RWPE2 (cell line): ENCODE data around the gene SIK3.

Experiments
- ATAC-seq: fragments of 200-7000 bp; cut with Tn5 transposase; 3 replicates; pipeline ENCODE4 v1.9.1; 2021; ENCODE audit warnings: low read depth
- DNase-seq: peaks from one replicate; pipeline ENCODE4 v3.0.0-alpha.2; 2020; ENCODE audit warnings: low spot score
- H3K27ac ChIP-seq: fragments of 450-650 bp; 2 replicates; pipeline ENCODE4 v1.5.1; 2017; ENCODE audit warnings: mild to moderate bottlenecking; ENCODE audit not compliant: poor library complexity, severe bottlenecking
- H3K27me3 ChIP-seq: fragments of 250-450 bp; sonication (Bioruptor Pico); 2 replicates; pipeline ENCODE4 v1.5.1; 2021; ENCODE audit warnings: mild to moderate bottlenecking, moderate library complexity; ENCODE audit not compliant: insufficient read depth, poor library complexity, severe bottlenecking
- H3K36me3 ChIP-seq: fragments of 250-450 bp; sonication (Bioruptor Pico); 2 replicates; pipeline ENCODE4 v1.5.1; 2020; ENCODE audit warnings: low read depth, mild to moderate bottlenecking, moderate library complexity
- H3K4me1 ChIP-seq: fragments of 250-450 bp; sonication (Bioruptor Pico); 2 replicates; pipeline ENCODE4 v1.5.1; 2021; ENCODE audit warnings: mild to moderate bottlenecking, moderate library complexity; ENCODE audit not compliant: insufficient read depth, poor library complexity, severe bottlenecking
- H3K4me3 ChIP-seq: fragments of 250-450 bp; sonication (Bioruptor Pico); 2 replicates; pipeline ENCODE4 v1.5.1; 2021; ENCODE audit warnings: mild to moderate bottlenecking, moderate library complexity; ENCODE audit not compliant: severe bottlenecking
- H3K9me3 ChIP-seq: fragments of 250-450 bp; sonication (Bioruptor Pico); 2 replicates; pipeline ENCODE4 v1.5.1; 2021; ENCODE audit warnings: mild to moderate bottlenecking, moderate library complexity; ENCODE audit not compliant: severe bottlenecking
- CTCF ChIP-seq: fragments of 450-650 bp; IDR thresholded peaks from one replicate; pipeline ENCODE4 v1.5.1; 2017; ENCODE audit warnings: mild to moderate bottlenecking, moderate library complexity; ENCODE audit not compliant: poor library complexity, severe bottlenecking

Gene SIK3

DNA sequence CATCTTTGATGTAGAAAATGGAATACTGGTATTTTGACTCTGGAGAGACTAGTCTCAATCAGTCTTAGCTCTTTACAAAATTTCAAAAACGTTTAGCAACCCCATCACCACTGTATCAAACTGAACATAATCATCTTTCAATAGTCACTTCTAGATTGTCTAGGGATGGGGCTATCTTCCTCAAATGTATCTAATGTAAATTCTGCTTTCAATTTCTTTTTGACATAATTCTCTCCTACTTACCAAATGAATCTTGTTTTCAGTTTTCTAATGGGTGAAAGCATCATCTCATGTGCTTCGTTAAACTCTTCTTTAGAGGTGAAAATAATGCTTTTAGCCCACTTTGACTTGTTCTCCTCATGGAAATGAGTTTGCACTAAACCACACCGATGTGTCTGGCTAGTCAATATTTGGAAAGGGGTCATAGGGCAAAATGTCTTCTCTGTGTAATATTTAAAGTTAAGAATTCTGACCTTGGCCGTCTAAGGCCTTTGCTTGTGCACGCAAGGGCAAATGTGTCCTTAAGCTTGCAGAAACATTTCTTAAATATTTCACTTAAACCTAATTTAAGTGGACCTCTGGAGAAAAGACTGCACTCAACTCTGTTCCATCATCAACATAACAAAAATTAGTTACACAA, 5.2 kb downstream of the SIK3 start:
- Histone ChIP-seq H3K27me3 (no peaks in the 10 kb centered on the region), H3K9me3 (no peaks in the 10 kb centered on the region), H3K27ac (no peak overlapping the region), H3K4me1 (peaks cover 37% of the 10 kb centered on the region), H3K4me3 (no peak overlapping the region), H3K36me3 (no peaks in the 10 kb centered on the region)
- no peak for TF ChIP-seq CTCF
- no peak for ATAC-seq
- no peak for DNase-seq

DNA sequence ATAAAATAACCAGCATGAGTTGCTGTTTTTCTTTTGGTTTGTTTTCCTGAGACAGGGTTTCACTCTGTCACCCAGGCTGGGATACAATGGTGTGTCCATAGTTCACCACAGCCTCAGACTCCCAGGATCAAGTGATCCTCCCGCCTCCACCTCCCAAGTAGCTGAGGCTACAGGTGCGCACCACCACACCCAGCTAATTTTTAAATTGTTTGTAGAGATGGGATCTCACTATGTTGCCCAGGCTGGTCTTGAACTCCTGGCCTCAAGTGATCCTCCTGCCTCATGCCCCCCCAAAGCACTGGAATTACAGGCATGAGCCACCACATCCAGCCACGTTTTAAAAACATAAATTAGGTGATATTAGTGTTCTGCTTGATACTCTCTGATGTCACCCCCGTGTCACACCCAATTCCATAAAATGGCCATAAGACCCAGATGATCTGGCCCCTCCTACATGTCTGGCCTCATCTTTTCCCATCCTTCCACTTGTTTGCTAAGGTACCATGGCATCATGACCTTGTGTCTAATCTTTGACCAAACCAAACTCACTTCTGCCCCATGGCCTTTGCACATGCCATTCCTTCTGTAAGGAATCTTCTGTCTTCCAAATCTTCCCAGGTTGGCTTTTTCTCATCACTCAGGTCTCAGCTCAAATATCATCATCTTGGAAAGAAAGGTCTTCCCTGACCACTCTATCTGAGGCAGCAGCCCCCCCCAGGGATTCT, 6.3 kb downstream of the SIK3 start:
- no peak for ATAC-seq
- H3K4me3 ChIP-seq, result no peak overlapping the region
- no peak for DNase-seq
- peak overlapping the region; percentile 95 for H3K27ac ChIP-seq
- H3K4me1 ChIP-seq, result peaks cover 37% of the 10 kb centered on the region
- TF ChIP-seq CTCF, result no peak
- no peaks in the 10 kb centered on the region for H3K9me3 ChIP-seq
- H3K36me3 ChIP-seq, result no peaks in the 10 kb centered on the region
- no peaks in the 10 kb centered on the region for H3K27me3 ChIP-seq

DNA sequence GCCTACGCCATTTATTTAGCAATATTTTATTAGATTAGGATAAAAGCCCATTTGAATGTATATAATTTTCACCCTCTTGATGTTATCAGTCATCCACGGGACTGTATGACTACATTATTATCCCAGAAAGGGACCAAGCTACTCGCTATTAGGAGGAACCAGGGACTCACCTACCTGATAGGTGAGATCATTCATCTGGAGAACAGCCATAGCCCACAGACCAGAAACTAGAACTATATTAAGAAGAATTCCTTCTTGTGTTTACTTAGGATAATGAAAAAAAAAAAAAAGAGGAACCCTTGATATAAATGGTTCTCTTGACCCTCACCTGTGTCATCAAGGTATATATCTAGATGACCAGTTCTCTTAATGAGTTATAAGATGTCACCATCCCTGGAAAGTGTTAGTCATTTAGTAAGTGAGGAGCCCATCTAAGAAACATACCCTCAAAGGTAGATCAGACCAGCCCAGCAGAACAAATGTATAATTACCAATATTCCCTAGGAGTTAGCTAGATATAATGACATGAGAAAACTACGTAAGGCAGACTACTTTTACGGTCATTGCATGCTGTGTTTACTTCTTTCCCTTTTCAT, 8.0 kb downstream of the SIK3 start:
- Histone ChIP-seq H3K27me3 (no peaks in the 10 kb centered on the region), H3K4me3 (no peak overlapping the region), H3K27ac (peak overlapping the region; percentile 95), H3K4me1 (peaks cover 27% of the 10 kb centered on the region), H3K9me3 (no peaks in the 10 kb centered on the region), H3K36me3 (no peaks in the 10 kb centered on the region)
- peak; percentile 83 for ATAC-seq
- no peak for DNase-seq
- no peak for TF ChIP-seq CTCF

DNA sequence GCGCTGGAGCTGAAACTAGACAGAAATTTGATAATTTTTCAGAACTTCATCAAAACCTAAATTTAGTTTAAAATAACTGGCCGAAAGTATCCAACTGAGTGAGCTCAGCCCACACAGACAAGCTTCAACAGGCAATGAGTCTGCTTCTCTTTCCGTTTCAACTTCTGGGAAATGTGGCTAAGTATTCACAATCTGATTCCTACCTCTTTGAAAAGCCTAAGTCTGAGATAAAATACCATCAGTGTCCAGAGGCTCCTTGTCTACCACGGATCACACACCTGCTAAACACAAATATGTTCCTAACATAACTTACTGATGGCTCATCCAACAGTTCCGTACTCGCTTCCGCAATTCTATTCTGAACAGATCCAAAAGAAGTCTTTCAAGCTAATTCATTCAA, 8.5 kb downstream of the SIK3 start:
- Histone ChIP-seq H3K9me3 (no peaks in the 10 kb centered on the region), H3K4me3 (no peak overlapping the region), H3K4me1 (peaks cover 26% of the 10 kb centered on the region), H3K36me3 (no peaks in the 10 kb centered on the region), H3K27me3 (no peaks in the 10 kb centered on the region), H3K27ac (peak overlapping the region; percentile 95)
- DNase-seq, result no peak
- peak; percentile 94 for ATAC-seq
- TF ChIP-seq CTCF, result no peak
